Tibial nerve (tissue), 4 donors: ENCODE results near the gene IL3.

Experiments used
- EP300 ChIP-seq, 2 donors: sonication (generic); formaldehyde crosslinking; IDR thresholded peaks; one replicate each; pipeline ENCODE4 v1.6.1; 2017; ENCODE audit warnings: antibody characterized with exemption in 2 of 2, mild to moderate bottlenecking in 1 of 2
- TF ChIP-seq, protein P1 (sequence below), 5 experiments: fragments of 200-600 bp in 3 of 5; fragments of 450-650 bp in 2 of 5; sonication (generic) in 3 of 5; IDR thresholded peaks; one replicate each; pipeline ENCODE4 v1.5.1; 2016 to 2019; ENCODE audit warnings: antibody characterized with exemption in 5 of 5, mild to moderate bottlenecking in 3 of 5, moderate library complexity in 2 of 5

GRCh38 chr5:132109494-132110053 is 49.1 kb downstream of the IL3 start:
- no peak for TF ChIP-seq EP300 (IDR thresholded peaks at IDR 0.05)
- TF ChIP-seq, protein P1, sequence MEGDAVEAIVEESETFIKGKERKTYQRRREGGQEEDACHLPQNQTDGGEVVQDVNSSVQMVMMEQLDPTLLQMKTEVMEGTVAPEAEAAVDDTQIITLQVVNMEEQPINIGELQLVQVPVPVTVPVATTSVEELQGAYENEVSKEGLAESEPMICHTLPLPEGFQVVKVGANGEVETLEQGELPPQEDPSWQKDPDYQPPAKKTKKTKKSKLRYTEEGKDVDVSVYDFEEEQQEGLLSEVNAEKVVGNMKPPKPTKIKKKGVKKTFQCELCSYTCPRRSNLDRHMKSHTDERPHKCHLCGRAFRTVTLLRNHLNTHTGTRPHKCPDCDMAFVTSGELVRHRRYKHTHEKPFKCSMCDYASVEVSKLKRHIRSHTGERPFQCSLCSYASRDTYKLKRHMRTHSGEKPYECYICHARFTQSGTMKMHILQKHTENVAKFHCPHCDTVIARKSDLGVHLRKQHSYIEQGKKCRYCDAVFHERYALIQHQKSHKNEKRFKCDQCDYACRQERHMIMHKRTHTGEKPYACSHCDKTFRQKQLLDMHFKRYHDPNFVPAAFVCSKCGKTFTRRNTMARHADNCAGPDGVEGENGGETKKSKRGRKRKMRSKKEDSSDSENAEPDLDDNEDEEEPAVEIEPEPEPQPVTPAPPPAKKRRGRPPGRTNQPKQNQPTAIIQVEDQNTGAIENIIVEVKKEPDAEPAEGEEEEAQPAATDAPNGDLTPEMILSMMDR (IDR thresholded peaks at IDR 0.05), result no peak
